GM13977 (cell line): ENCODE measurements around the gene FANCB.

Experiments
- DNase-seq: peaks from one replicate; pipeline ENCODE4 v3.0.0; 2012; ENCODE audit warnings: low spot score
- CTCF ChIP-seq: IDR thresholded peaks from 2 replicates; pipeline ENCODE4 v1.5.1; 2012; ENCODE audit warnings: mild to moderate bottlenecking, control low read depth; ENCODE audit not compliant: insufficient read depth; ENCODE audit errors: extremely low read depth, missing control alignments
- in situ Hi-C: fragments of 300-500 bp; cut with MboI; formaldehyde crosslinking; loops from one replicate; pipeline ENCODE4 v1.12.0; 2022; ENCODE audit warnings: low sequenced_read_pairs, low pct_unique_long_range_greater_than_20kb, mixed read lengths, inconsistent platforms; ENCODE audit not compliant: unreplicated experiment

Gene FANCB

GRCh38 chrX:14913241-14913640 is 40.4 kb upstream of the FANCB start:
- no peak for DNase-seq
- TF ChIP-seq CTCF = no peak
- in situ Hi-C loops = no loop called here

- in situ Hi-C loops = no loop called here
- DNase-seq = no peak
Observed at GRCh38 chrX:14903891-14904290, 31.0 kb upstream of the FANCB start.

GRCh38 chrX:14902537-14902936 is 29.7 kb upstream of the FANCB start:
- in situ Hi-C loops = no loop called here
- TF ChIP-seq CTCF = no peak
- DNase-seq = no peak

More at GRCh38 chrX:14903891-14904290, 31.0 kb upstream of the FANCB start:
- no peak for TF ChIP-seq CTCF

- in situ Hi-C loops = no loop called here
- TF ChIP-seq CTCF = no peak
- DNase-seq = no peak
Observed at GRCh38 chrX:14899607-14900006, 26.7 kb upstream of the FANCB start.

GRCh38 chrX:14897042-14897441 is 24.2 kb upstream of the FANCB start:
- in situ Hi-C loops = no loop called here
- DNase-seq = no peak
- no peak for TF ChIP-seq CTCF

- in situ Hi-C loops = no loop called here
- TF ChIP-seq CTCF = no peak
- no peak for DNase-seq
Observed at GRCh38 chrX:14896273-14896672, 23.4 kb upstream of the FANCB start.

GRCh38 chrX:14886252-14886651 is 13.4 kb upstream of the FANCB start:
- TF ChIP-seq CTCF = no peak
- DNase-seq = no peak
- in situ Hi-C loops = no loop called here
